Astrocyte of the cerebellum (primary cell): Measurements from ENCODE around the gene TMC5.
"Not testable (repeated sequence)": the region's sequence is repeated elsewhere in the genome, so short reads cannot be mapped to it uniquely, and the experiment has no call there.

Experiments
- DNase-seq: peaks from one replicate; pipeline ENCODE4 v3.0.0-alpha.2; 2011; ENCODE audit warnings: low read depth
- H3K4me3 ChIP-seq: 2 replicates; pipeline ENCODE4 v1.5.1; 2011; ENCODE audit warnings: mild to moderate bottlenecking, low read depth, low read length, moderate library complexity
- CTCF ChIP-seq: IDR thresholded peaks from 2 replicates; pipeline ENCODE4 v1.5.1; 2012; ENCODE audit warnings: low read length, low read depth, moderate library complexity, mild to moderate bottlenecking; ENCODE audit errors: missing control alignments
- in situ Hi-C: cut with HindIII; loops from 2 replicates; pipeline ENCODE4 v1.10.0; 2017; ENCODE audit warnings: low sequenced_read_pairs

TMC5 gene

GRCh38 chr16:19410435-19411171 is 7.1 kb upstream of the TMC5 start:
- peak; percentile 20 for TF ChIP-seq CTCF
- DNase-seq, result no peak
- H3K4me3 ChIP-seq, result peak overlapping the region; percentile 30
- in situ Hi-C loops, result no loop called here

DNA sequence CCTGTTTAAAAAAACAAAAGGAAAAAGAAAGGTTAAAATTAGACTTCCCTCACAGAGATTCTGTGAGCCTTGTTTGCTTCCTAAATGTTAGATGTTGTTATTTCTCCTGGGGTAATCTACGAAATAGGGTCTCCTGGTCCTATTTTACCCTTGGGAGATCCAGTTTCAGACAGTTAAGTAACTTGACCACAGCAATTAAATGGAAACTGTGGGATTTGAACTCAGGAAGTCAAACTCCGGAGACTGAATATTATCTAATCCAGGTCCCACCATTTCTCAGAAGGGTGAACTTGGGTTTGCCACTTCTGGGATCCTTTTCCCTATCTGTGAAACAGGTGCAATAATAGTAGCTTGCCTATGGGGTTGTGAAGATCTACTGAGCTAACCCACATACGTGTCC is 6.4 kb upstream of the TMC5 start:
- in situ Hi-C loops, result no loop called here
- no peak for TF ChIP-seq CTCF
- DNase-seq, result no peak
- no peak overlapping the region for H3K4me3 ChIP-seq

DNA sequence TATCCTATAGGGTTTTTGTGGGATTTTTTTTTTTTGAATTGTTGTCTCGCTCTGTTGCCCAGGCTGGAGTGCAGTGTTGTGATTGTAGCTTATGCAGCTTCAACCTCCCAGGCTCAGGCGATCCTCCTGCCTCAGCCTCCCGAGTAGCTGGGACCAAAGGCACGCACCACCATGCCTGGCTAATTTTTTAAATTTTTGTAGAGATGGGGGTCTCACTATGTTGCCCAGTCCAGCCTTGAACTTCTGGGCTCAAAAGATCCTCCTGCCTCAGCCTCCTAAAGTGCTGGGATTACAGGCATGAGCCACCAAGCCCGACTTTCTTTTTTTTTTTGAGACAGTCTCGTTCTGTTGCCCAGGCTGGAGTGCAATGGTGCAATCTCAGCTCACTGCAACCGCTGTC is 5.6 kb upstream of the TMC5 start:
- DNase-seq, H3K4me3 ChIP-seq, in situ Hi-C loops: not testable (repeated sequence)

GRCh38 chr16:19415461-19415860 is 2.2 kb upstream of the TMC5 start:
- DNase-seq, result no peak
- in situ Hi-C loops, result no loop called here
- no peak overlapping the region for H3K4me3 ChIP-seq
- TF ChIP-seq CTCF, result no peak

GRCh38 chr16:19415918-19416317 is 1.8 kb upstream of the TMC5 start:
- no peak for TF ChIP-seq CTCF
- no peak for DNase-seq
- in situ Hi-C loops, result no loop called here
- H3K4me3 ChIP-seq, result no peak overlapping the region

DNA sequence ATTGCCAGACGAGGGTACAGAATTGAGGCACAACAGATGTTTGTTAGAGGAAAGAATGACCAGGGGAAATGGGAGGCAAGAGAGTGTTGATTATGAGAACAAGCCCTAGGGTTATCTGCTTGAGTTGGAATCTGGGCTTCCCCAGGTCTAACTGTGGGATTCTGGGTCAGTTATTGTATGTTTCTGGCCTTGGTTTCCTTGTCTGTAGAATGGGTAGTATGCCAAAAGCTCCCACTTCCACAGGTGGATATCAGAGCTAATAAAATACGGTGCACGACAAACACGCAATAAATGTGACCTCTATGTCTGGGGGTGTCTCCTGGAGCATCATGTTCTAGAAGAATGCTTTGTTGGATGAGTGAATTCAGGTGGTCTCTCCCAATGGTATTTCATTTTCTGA is 517 bp downstream of the TMC5 start:
- no peak for DNase-seq
- in situ Hi-C loops, result no loop called here
- TF ChIP-seq CTCF, result no peak

DNA sequence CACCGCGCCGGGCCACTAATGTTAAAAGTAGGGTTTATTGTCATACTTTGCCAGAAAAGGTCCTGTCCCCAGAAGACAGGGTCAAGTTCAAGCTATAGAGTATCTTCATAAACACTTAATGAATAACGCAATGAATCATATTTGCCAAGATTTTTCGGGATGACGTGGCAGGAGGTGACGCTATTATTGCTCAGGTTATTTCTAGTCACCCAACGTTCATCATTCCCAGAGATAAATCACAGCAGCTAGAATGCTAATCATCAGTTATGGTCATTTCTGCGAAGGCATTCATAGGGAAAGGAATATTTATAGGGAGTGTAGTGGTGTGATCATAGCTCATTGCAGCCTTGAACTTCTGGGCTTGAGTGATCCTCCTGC is 2.0 kb downstream of the TMC5 start:
- in situ Hi-C loops, result no loop called here
- no peak for DNase-seq
- H3K4me3 ChIP-seq, result no peak overlapping the region
- TF ChIP-seq CTCF, result no peak

More for the DNA sequence above, 517 bp downstream of the TMC5 start:
- no peak overlapping the region for H3K4me3 ChIP-seq
